ENCODE results near the gene PITRM1.
"Not testable (repeated sequence)": the region's sequence is repeated elsewhere in the genome, so short reads cannot be mapped to it uniquely, and the experiment has no call there.

The PITRM1 gene, protein sequence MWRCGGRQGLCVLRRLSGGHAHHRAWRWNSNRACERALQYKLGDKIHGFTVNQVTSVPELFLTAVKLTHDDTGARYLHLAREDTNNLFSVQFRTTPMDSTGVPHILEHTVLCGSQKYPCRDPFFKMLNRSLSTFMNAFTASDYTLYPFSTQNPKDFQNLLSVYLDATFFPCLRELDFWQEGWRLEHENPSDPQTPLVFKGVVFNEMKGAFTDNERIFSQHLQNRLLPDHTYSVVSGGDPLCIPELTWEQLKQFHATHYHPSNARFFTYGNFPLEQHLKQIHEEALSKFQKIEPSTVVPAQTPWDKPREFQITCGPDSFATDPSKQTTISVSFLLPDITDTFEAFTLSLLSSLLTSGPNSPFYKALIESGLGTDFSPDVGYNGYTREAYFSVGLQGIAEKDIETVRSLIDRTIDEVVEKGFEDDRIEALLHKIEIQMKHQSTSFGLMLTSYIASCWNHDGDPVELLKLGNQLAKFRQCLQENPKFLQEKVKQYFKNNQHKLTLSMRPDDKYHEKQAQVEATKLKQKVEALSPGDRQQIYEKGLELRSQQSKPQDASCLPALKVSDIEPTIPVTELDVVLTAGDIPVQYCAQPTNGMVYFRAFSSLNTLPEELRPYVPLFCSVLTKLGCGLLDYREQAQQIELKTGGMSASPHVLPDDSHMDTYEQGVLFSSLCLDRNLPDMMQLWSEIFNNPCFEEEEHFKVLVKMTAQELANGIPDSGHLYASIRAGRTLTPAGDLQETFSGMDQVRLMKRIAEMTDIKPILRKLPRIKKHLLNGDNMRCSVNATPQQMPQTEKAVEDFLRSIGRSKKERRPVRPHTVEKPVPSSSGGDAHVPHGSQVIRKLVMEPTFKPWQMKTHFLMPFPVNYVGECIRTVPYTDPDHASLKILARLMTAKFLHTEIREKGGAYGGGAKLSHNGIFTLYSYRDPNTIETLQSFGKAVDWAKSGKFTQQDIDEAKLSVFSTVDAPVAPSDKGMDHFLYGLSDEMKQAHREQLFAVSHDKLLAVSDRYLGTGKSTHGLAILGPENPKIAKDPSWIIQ

DNA sequence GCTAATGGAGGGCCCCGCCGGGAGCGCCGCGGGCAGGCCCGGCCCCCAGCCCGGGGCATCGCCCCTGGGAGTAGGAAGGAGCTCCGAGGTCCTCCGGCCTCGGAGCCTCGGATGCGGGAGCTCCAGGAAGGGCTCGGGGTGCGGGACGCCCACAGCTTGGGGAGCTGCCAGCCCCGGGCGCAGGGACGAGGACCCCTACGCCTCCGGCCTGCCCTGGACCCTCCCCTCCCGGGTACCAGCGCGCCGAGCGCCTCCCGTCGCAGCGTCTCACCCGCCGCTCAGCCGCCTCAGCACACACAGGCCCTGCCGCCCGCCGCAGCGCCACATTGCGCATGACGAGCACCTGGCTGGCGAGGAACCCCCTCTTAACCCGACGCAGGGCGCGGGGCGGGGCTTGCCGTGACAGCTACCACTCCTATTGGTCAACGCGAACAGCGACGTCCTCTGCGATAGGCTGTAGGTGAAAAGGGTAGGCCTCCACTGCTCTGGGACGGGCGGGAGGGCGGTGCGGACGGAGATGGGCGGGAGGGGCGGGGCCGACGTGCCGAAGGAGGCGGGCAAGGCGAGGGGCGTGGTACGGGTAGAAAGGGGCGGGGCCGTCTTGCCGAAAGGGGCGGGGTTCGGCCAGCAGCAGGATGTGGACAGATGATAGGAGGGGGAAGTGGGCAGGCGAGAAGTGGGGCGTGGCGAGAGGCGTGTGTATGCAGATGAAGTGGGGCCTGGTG lies at the start of gene PITRM1:
Gene PITRM1, minus strand, starts transcription at position 337 of the 725 bp plus-strand sequence. Its CDS starts 10 bp downstream, at position 327.
- DNase-seq (ENCODE audit: low read depth), result peak; percentile 99

DNA sequence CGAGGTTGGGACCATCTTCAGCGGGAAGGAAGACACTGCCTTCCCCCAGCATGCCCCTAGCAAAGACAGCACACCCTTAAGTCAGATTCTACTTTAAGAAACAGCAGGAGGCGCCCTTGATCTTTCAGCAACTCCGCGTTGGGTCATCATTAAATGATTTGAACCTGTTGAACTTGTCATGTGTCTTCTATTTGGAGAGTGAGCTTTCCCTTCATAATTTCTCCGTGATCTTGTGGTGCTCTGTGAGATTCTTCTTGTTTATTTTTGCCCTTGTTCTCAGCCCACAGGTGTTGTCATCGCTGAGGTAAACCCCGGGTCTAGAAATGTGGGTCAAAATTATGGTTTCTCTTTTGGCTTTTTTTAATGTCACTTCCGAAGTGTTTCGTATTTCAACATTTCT lies 49.5 kb upstream of the PITRM1 start:
- DNase-seq (ENCODE audit: low read depth), result no peak

DNA sequence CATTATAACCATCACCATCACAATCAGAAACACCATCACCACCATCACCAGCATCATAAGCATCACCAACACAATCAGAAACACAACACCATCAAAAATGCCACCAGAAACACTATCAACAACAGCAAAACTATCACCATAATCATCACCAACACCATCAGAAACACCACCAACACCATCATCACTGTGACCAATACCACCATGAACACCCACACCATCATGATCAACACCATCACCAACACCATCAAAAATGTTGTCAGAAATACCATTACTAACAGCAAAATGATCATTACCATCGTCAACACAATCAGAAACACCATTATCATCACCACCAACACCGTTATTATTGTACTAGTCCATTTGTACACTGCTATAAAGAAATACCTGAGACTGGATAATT lies 49.0 kb upstream of the PITRM1 start:
- not testable (repeated sequence) for DNase-seq (ENCODE audit: low read depth)

DNA sequence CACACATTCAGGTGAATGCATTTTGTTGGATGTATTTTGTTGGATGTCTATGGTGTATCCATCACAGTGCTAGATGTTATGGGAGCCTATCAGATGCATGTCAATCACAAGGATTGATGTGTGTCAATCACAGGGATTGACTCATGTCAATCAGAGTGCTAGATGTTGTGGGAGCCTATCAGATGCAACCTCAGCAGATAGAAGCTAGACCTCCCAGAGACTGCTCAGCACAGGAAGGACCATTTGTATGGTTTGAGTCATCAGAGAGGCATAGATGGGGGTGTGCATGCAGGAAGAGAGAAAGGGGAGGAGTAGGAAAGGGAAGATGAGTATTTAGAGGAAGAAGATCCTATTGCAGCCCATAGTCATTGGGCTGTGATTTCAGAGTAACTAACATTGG lies 48.3 kb upstream of the PITRM1 start:
- no peak for DNase-seq (ENCODE audit: low read depth)

DNA sequence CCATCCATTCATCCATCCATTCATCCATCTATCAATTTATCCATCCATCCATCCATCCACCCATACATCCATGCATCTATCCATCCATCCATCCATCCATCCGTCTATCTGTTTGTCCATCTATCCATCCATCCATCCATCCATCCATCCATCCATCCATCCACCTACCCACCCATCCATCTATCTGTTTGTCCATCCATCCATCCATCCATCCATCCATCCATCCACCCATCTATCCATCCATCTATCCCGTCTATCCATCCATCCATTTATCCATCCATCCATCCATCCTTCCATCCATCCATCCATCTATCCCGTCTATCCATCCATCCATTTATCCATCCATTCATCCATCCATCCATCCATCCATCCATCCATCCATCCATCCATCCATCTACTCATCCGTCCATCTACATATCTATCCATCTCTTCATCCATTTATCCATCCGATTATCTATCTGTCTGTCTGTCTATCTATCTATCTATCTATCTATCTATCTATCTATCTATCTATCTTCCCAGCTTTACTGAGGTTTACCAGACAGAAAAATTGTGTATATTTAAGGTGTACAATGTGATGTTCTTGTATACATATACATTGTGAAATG lies 46.5 kb upstream of the PITRM1 start:
- DNase-seq (ENCODE audit: low read depth), result not testable (repeated sequence)

DNA sequence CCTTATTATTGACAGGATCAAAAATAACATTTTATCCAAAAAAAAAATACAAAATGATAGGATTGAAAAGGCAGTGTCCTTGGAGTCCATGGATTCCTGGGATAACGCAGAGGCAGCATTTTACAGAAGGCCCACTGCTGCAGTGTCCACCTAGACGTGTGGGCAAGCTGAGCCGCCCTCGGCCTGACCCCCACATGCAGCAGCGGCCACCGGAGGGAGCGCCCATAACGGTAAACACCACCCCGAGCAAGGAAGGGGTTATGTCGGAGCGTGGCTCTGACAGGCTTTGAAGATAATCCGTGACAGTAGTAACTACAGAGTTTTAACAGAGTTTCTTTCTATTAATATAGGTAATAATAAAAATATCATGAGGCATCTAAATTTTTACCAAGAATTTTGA lies 45.3 kb upstream of the PITRM1 start:
- no peak for DNase-seq (ENCODE audit: low read depth)

DNA sequence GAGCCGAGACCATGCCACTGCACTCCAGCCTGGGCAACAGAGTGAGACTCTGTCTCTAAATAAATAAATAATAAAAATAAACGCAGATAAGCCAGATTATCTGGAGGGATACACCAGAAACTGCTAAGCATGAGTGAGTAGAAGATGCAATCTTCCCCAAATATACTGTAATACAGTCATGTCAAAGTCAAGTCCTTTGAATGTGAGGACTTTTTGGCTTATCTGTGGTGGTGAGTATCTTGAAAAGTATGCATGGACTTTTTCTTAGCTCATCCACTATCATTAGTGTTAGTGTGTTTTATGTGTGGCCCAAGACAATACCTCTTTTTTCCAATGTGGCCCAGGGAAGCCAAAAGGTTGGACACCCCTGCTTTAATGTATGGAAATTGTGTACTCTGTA lies 44.7 kb upstream of the PITRM1 start:
- no peak for DNase-seq (ENCODE audit: low read depth)

DNA sequence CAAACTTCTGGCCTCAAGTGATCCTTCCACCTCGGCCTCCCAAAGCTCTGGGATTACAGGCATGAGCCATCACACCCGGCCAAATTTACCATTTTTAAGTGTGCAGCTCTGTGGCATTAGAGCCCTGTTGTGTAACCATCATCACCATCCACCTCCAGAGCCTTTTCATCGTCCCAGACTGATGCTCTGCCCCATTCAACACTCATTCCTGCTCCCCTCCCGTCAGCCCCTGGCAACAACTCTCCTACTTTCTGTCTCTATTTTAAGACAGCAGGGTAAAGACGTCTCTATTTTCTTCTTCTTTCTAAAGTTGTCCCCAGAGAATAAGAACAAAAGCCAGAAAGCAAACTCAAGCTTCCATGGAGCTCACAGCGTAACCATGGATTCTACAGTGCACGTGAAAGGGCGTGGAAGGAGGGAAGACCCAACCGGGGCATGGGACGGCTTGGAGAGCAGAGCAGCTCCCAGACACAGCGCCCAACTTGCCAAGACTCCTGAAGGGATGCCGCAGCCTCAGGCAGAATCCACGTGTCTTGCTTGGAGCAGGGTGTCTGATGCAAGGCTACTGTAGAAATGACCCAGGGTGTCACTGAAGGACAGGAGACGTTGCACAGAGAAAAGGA lies 42.7 kb upstream of the PITRM1 start:
- no peak for DNase-seq (ENCODE audit: low read depth)

DNA sequence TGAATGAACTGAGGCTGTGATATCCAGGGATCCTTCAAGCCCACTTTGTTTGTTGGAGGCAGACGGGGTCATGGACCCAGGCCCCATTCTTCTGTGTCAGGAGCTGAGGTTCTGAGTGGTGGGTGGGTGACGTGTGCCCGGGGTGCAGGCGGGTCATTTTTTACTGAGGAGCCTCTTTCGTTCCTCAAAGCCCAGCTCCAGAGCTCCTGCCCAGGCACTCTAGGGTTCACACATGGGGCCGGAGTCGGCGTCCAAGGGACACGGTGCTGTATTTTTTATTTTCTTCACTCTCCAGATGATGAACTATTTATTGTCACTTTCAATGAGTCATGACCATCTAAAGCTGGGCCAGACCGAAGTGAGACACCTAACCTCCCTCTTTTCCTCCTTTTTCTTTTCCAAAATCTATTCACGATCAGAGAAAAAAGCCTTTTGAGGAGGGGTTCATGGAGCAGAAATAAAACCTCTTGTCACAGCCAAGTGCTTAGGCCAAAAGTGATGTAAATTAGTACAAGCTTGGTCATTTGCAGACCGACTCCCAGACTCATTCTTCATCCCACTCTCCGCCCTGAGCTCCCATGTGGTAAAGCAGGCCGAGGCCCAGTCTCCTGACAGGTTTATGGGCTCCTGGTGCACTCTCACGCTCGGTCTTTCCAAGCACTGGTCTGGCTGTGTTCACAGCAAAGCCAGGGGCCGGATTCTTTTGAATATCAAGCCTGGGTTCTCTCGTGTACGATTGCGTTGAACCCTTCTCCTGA lies 41.4 kb upstream of the PITRM1 start:
- DNase-seq (ENCODE audit: low read depth), result no peak

DNA sequence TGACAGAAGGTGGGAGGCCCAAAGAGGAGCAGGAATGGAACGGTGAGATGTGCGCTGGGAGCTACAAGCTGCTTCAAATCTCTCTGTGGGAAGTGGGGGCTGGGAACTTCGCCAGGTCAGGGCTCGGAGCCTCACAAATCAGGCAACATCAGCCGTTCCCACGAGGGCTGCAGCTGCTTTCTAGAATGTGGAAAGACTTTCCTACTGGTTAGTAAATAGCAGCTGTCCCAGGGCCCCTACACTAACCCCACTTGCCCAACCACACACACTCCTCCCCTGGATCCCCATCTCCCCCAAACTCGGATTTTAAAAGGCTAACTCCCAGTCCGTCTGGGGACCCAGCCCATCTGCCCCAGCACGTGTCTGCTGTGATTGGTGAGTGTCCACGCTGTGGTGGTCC lies 40.6 kb upstream of the PITRM1 start:
- no peak for DNase-seq (ENCODE audit: low read depth)

DNA sequence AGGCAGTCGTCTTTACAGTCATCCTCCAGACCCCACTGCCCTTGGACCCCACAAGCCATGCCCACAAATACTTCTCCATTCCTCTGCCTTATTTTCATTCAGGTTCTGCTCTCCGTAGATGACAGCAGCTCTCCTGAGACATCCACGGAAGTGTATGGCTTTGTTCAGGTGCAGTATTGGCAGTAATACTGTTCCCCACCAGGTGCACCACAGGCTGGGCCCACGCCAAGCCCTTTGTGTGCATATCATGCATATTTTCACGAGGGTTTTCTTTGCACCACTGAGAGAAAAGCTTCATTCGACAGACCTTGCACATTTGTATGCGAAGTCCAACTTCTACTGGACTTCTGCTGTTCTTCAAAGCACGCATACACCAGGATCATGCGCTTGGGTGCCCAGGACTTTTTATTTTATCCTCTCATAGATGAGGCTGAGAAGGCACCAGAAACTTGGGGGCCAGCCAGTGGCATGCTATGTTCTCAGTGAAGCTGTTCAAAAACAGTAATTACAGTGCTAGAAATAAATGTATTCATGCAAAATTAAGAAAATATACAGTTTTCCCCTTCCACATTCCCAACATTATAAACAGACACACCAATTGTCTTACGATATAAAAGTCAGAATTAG lies 37.8 kb upstream of the PITRM1 start:
- DNase-seq (ENCODE audit: low read depth), result no peak

DNA sequence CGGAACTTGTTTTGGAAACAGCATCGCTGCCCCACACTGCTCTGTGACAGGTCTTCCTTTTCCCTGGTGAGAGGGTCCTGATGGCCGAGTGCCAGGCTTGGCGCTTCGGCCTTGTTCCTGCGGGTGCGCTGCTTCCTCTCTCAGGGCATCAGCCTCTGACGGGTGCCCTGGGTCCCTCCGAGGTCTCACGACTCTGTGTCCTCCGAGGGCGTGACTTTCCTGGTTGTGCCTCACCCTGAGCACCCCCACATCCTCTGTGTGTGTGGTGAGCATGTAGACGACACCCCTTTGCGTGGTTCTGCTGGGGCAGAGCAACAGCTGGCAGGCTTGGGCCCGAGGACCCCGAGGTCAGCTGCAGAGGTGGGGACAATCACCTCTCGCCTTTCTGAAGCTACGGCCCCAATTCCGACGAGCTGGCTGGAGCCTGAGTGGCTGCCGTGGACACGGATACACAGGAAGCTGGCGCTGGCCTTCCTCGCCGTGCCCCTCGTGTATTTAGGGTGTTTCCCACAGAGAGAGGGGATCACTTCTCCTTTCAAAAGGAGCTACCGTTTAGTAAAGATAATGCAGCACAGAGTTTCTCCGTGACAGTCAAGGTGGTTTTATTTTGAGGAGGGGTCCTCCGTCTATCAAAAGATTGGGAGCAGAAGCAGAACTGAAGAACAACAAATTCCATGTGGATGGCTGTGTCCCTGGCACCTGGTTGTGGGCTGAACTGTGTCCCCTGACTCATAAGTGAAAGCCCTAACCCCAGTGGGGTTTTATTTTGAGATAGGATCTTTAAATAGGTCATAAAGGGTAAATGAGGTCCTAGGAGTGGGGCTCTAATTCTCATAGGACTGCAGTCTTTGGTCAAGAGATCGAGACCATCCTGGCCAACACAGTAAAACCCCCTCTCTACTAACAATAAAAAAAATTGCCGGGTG lies 36.2 kb upstream of the PITRM1 start:
- no peak for DNase-seq (ENCODE audit: low read depth)

DNA sequence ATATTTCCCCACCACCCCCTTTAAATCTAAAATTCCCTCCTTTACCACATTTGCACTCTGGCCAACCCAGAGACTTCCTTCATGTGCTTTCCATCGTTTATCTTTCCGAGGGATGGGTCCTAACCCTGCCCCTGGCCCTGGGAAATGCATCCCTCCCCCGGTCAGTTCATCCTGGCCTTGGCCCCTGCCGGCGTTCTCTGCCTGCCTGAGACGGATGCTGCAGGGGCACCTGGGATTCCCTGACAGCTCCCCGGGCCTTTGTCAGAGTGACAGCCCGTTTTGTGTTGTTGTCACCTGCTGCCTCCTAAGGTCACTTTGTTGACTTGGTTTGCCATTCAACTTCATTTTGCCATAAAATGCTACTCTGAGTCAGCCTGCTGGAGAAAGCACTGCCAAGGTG lies 34.8 kb upstream of the PITRM1 start:
- no peak for DNase-seq (ENCODE audit: low read depth)

DNA sequence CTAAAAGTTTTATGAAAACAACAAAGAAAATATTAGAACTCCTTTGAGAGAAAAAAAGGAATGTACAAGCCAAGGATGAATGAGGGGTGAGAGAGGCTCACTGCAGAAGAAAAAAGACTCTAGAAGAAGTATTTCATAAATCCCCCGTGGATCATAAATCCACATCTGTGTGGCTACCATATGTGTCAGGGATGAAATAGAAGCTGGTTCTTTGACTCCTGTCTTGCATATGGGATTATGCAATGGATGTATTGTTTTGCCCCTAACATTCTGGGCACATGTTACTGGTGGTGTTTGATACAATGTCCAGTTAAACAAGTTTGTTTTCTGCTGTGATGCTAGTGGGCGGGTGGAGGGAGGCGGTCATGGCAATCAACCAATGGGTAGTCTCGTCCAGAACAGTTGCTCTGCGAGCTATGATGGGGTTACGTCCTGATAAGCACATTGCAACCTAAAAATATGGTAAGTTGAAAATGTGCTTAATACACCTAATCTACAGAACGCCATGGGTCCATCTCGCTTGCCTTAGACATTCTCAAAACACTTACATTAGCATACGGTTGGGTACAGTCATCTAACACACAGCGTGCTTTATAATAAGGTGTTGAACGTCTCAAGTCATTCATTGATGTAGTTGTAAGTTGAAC lies 34.1 kb upstream of the PITRM1 start:
- no peak for DNase-seq (ENCODE audit: low read depth)

DNA sequence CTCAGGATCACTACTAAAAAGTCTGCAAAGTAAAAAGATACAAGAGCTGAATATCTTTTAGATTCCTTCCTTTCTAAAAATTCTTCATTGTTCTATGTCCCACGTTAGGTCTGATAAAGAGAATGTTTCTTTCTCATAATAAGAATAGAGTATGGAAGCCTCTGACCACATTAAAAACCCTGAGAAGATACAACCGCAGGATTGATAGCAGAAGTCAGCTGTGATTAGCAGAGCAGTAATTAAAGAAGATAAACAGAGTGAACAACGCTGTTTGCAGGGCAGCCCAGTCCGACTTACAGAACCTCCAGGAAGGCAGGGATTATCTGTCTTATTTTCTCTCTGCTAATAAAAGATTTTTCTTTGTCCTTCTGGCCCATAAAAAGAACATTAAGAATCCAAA lies 31.4 kb upstream of the PITRM1 start:
- no peak for DNase-seq (ENCODE audit: low read depth)

DNA sequence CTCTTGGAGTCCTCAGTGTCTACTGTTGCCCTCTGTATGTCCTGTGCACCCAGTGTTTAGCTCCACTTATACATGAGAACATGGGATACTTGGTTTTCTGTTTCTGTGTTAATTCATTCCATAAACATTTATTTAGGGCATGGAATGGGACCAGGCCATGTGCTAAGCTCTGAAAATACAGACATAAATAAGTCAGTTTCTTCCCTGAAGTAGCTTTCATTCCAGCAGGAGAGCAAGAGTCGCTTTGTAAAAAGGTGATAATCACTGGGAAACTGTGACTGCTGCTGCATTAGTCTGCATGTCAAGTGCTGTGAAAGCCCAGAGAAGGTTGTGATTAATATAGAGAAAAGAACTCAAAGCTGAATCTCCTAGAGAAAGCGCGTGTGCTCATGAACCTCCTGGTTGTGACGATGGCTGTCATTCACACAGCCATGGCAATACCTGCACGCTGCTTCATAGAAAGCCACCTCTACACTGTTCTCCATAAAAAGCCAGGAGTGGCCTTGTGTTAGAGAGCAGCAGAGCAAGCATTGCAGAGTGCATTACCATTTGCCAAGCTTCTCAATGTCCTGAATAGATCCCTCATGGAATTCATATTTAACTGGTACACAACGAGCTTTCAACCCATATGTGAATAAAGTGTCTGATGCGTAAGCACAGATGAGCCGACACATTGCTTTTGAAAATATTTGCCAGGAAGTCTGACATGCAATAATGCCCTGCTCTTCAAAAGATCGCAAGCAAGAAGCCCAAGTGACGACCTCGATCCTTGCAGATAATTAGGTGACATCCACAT lies 30.6 kb upstream of the PITRM1 start:
- DNase-seq (ENCODE audit: low read depth), result no peak

DNA sequence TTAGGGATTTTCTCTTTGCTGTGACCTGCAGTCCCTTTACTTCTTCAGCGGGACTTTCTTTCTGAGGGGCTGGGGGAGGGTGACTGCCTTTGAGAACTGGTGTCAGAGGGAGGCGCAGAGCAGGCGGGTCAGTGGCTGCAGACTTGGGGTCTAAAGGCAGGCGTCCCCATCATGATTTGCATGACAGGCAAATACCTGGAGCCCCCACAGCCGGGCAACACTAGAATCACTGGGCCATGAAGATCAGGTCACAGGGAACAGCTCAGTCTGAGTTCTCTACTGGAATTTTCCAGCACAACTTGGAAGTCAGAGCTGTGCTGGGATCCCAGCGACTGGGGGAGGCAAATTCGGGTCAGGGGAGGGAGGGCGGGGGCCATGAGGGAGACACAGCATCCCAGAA lies 29.2 kb upstream of the PITRM1 start:
- no peak for DNase-seq (ENCODE audit: low read depth)

DNA sequence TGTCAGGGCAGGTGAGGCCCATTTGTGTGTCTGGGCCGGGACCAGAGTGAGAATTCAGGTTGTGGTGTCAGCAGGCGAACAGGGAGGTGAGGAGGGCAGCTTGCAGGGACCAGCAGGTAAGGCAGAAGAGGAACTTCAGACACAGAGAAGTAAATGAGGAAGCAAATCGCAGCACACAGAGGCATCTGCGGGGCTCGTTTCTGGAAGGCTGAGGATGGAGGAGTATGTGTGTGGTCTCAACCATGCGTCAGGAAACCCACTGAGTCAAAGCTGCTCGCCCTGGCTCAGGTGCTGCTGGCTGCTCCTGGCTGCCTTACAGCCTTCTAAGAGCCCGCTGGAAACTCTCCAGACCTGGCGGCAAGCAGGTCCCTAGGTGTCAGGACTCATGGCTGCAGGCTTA lies 26.9 kb upstream of the PITRM1 start:
- no peak for DNase-seq (ENCODE audit: low read depth)

All from activated T-helper 9 cell treated with anti-CD3 and anti-CD28 coated beads, Interleukin-2, amount 50 U/mL, for 16 hours (primary cell).